Right atrium auricular region (tissue), 2 donors: ENCODE data around the gene CELSR1. TPM values are rescaled to one million over a fixed set of nuclear protein-coding genes. Genes with fewer than 3 reads are reported as not detected.

ENCODE experiments used
- DNase-seq: peaks from one replicate; pipeline ENCODE4 v3.0.0-alpha.2; 2019; ENCODE audit warnings: low spot score
- H3K27ac ChIP-seq, 2 donors: fragments of 200-600 bp; sonication (generic); 1 replicate in 1 of 2; 2 replicates in 1 of 2; pipeline ENCODE4 v1.5.1; 2016 to 2019
- H3K27me3 ChIP-seq, 2 donors: fragments of 200-600 bp; sonication (generic); one replicate each; pipeline versions ENCODE4 v1.5.1 to v1.6.0; 2017 to 2019
- H3K36me3 ChIP-seq: fragments of 200-600 bp; sonication (generic); one replicate; pipeline ENCODE4 v1.5.1; 2016
- H3K4me1 ChIP-seq, 2 donors: fragments of 200-600 bp; sonication (generic); one replicate each; pipeline versions ENCODE4 v1.5.1 to v1.6.0; 2017 to 2019
- H3K4me3 ChIP-seq, 2 donors: fragments of 200-600 bp; sonication (generic); 1 replicate in 1 of 2; 2 replicates in 1 of 2; pipeline ENCODE4 v1.5.1; 2017 to 2019; ENCODE audit warnings: mild to moderate bottlenecking in 1 of 2, moderate library complexity in 1 of 2
- H3K9me3 ChIP-seq, 2 donors: fragments of 200-600 bp; sonication (generic); one replicate each; pipeline ENCODE4 v1.5.1; 2019
- CTCF ChIP-seq, 2 donors: fragments of 200-600 bp; sonication (generic); IDR thresholded peaks; one replicate each; pipeline ENCODE4 v1.5.1; 2019; ENCODE audit warnings: antibody characterized with exemption in 2 of 2
- total RNA-seq, 2 donors: library from RNA; depleted of rRNA; stranded (reverse); fragments of >200 nt; gene quantifications; one replicate each; pipeline ENCODE4 v1.1.0, GENCODE V29; 2016

Gene CELSR1
- total RNA-seq, 2 donors from 2014 or later = 7.1 to 9.6 TPM

- H3K4me1 ChIP-seq = peaks cover 0 to 23% of the 10 kb centered on the region in 2 donors
- H3K9me3 ChIP-seq = no peaks in the 10 kb centered on the region
- no peak for TF ChIP-seq CTCF (IDR thresholded peaks at IDR 0.05)
- no peak for DNase-seq
- H3K36me3 ChIP-seq = no peaks in the 10 kb centered on the region
- no peak overlapping the region for H3K4me3 ChIP-seq
- no peak overlapping the region for H3K27ac ChIP-seq
- H3K27me3 ChIP-seq = no peaks in the 10 kb centered on the region
Observed at GRCh38 chr22:46450931-46451561, 86.4 kb downstream of the CELSR1 start.

- H3K27ac ChIP-seq = no peak overlapping the region
- H3K27me3 ChIP-seq = no peaks in the 10 kb centered on the region
- no peak for TF ChIP-seq CTCF (IDR thresholded peaks at IDR 0.05)
- H3K4me3 ChIP-seq = no peak overlapping the region
- no peaks in the 10 kb centered on the region for H3K9me3 ChIP-seq
- peaks cover 0 to 23% of the 10 kb centered on the region in 2 donors for H3K4me1 ChIP-seq
- H3K36me3 ChIP-seq = no peaks in the 10 kb centered on the region
- no peak for DNase-seq
Observed at GRCh38 chr22:46449974-46450745, 87.3 kb downstream of the CELSR1 start.

DNA sequence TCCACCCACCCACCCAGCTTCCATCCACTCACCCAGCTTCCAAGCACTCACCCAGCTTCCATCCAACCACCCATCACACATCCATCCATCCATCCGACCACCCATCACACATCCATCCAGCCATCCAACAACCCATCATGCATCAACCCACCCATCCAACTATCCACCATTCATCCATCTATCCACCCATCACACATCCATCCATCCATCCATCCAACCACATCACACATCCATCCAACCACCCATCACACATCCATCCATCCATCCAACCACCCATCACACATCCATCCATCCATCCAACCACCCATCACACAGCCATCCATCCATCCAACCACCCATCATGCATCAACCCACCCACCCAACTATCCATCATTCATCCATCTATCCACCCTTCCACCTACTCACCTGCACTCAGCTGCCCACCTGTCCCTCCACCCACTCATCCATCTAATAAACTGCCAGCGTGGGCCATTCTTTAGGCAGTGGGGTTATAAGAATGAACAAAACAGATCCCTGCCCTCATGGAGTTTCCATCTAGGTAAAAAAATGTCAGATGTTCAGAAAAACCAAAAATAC, 88.2 kb downstream of the CELSR1 start:
- Histone ChIP-seq H3K27ac (no peak overlapping the region), H3K27me3 (no peaks in the 10 kb centered on the region), H3K36me3 (no peaks in the 10 kb centered on the region), H3K4me3 (no peak overlapping the region), H3K9me3 (no peaks in the 10 kb centered on the region), H3K4me1 (peaks cover 0 to 23% of the 10 kb centered on the region in 2 donors)
- TF ChIP-seq CTCF (IDR thresholded peaks at IDR 0.05) = no peak
- no peak for DNase-seq

DNA sequence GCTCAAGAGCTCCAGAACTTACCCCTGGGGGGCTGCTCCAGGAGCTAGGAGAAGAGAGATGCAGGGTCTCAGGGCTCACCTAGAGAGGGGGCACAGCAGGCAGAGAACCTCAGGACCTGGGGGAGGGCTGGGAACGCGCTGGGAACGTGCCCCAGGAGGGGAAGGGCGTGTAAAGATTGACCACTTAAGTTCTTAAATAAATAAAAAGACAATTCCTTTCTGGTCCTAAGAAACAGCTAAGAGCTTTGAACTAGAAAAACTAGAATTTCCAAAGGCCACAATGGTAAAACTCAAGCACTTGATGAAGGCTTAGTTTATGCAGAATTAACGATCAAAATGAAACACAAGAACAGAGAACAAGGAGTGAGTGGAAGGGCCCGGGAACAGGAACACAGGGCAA, 89.1 kb downstream of the CELSR1 start:
- TF ChIP-seq CTCF (IDR thresholded peaks at IDR 0.05) = no peak
- peaks cover 0 to 20% of the 10 kb centered on the region in 2 donors for H3K4me1 ChIP-seq
- no peak overlapping the region for H3K4me3 ChIP-seq
- H3K27me3 ChIP-seq = no peaks in the 10 kb centered on the region
- DNase-seq = no peak
- H3K27ac ChIP-seq = no peak overlapping the region
- H3K36me3 ChIP-seq = no peaks in the 10 kb centered on the region
- no peaks in the 10 kb centered on the region for H3K9me3 ChIP-seq

- no peak overlapping the region for H3K27ac ChIP-seq
- H3K4me1 ChIP-seq = peaks cover 0 to 15% of the 10 kb centered on the region in 2 donors
- no peak overlapping the region for H3K4me3 ChIP-seq
- no peak for DNase-seq
- TF ChIP-seq CTCF (IDR thresholded peaks at IDR 0.05) = no peak
- H3K36me3 ChIP-seq = no peaks in the 10 kb centered on the region
- H3K27me3 ChIP-seq = no peaks in the 10 kb centered on the region
- no peaks in the 10 kb centered on the region for H3K9me3 ChIP-seq
Observed at GRCh38 chr22:46447906-46448305, 89.5 kb downstream of the CELSR1 start.
